Measurements from ENCODE around the gene CNIH2. TPM values are rescaled to one million over a fixed set of nuclear protein-coding genes. Genes with fewer than 3 reads are reported as not detected.
A peak's percentile ranks its signal among the peaks of the same experiment; 100 is the strongest.

CNIH2 gene
- total RNA-seq (1 to 10 TPM in 1 of 4 donors, not detected in 3; 1.7 TPM), polyA plus RNA-seq (under 1 TPM in 1 of 3 donors, not detected in 2; 0.63 TPM)

DNA sequence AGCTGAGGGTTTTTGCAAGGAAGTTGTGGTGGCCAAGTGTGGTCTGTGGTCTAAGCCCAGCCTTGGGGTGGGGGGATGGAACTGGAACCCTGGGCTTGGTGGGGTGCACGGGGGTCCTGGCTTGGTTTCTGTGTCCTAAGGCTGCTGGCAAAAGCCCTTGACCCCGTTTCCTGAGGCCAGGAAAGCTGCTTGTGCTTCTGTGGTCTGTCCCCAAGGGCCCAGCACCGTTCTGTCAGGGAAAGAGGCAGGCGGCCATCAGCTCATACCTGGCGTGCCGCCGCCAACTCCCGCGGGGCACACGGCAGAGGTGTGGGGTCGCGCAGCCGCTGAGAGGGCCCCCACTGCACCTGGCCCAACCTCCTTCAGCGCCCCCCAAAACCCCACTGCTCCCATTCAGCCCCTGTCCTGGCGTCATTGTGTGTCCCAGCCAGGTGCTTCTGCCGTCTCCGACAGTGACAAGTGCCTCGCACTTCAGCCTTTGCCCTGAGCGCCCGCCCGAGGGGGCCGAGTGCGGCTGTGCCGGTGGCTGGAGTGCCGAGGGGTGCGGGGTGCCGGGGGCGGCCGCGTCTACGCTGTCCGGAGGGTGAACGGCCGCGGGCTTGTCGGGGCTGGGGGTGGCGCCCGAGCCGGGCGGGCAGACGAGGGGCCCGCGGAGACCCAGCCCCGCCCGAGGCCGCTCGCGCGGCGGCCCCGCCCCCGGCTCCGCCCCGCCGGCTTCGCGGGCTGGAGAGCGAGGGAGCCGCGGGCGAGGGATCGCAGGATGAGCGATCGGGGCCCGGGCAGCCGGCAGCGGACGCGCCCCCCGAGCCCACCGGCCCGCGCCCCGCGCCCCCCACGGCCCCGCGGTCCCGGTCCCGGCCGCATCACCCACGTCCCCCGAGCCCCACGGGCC lies at the start of gene CNIH2:
Gene CNIH2, plus strand, starts transcription at position 705 of the 892 bp plus-strand sequence. CDS start 282 bp downstream, outside the sequence.
- no peak for DNase-seq
- Histone ChIP-seq H3K27ac (peak within 1 kb of the TSS; percentile 57 to 65 (median 64)), H3K4me3 (peak within 1 kb of the TSS in 3 of 4 donors; percentile 39 to 45 (median 40)), H3K36me3 (peaks cover 11 to 41% (median 30%) of the 10 kb centered on the region in 4 donors), H3K4me1 (peaks cover 0 to 25% (median 22%) of the 10 kb centered on the region in 4 donors), H3K9me3 (no peaks in the 10 kb centered on the region), H3K27me3 (no peaks in the 10 kb centered on the region)
- TF ChIP-seq POLR2AphosphoS5 (IDR thresholded peaks at IDR 0.05) (peak in 2 of 4 donors; percentile 10 to 14), EP300 (IDR thresholded peaks at IDR 0.05) (no peak), POLR2A (IDR thresholded peaks at IDR 0.05) (no peak)
- intact Hi-C loops (cut with DNase I) = no loop called here
- WGBS, 2 donors = 4 to 5% methylated on average over 84 of the region's 84 CpGs

DNA sequence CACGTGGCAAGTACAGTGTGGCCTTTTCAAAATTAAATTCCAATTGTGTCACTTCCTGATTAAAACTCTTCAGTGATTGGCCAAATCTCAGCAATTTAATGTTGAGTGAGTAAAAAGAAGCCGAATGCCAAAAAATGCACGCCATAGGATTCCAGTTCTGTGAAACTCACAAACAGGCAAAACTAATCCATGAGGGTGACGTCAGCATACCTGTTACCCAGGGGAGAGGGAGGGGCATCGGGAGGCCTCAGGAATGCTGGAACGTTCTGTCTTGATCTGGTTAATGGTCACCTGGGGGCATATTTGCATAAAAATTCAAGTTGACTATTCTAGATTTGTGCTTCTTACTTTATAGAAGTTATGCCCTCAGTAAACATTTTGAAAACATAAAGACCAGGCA lies 49.5 kb upstream of the CNIH2 start:
- Histone ChIP-seq H3K27me3 (no peaks in the 10 kb centered on the region), H3K36me3 (peaks cover 6 to 63% (median 33%) of the 10 kb centered on the region in 4 donors), H3K4me3 (no peak overlapping the region), H3K9me3 (no peaks in the 10 kb centered on the region), H3K27ac (no peak overlapping the region), H3K4me1 (no peaks in the 10 kb centered on the region)
- DNase-seq = no peak
- TF ChIP-seq POLR2A (IDR thresholded peaks at IDR 0.05) (no peak), POLR2AphosphoS5 (IDR thresholded peaks at IDR 0.05) (no peak), EP300 (IDR thresholded peaks at IDR 0.05) (no peak)
- TF ChIP-seq, protein P1, sequence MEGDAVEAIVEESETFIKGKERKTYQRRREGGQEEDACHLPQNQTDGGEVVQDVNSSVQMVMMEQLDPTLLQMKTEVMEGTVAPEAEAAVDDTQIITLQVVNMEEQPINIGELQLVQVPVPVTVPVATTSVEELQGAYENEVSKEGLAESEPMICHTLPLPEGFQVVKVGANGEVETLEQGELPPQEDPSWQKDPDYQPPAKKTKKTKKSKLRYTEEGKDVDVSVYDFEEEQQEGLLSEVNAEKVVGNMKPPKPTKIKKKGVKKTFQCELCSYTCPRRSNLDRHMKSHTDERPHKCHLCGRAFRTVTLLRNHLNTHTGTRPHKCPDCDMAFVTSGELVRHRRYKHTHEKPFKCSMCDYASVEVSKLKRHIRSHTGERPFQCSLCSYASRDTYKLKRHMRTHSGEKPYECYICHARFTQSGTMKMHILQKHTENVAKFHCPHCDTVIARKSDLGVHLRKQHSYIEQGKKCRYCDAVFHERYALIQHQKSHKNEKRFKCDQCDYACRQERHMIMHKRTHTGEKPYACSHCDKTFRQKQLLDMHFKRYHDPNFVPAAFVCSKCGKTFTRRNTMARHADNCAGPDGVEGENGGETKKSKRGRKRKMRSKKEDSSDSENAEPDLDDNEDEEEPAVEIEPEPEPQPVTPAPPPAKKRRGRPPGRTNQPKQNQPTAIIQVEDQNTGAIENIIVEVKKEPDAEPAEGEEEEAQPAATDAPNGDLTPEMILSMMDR (IDR thresholded peaks at IDR 0.05) = no peak
- 91 to 92% methylated on average over 6 of the region's 6 CpGs for WGBS, 2 donors
- intact Hi-C loops (cut with DNase I) = no loop called here

GRCh38 chr11:66230156-66230555 lies 47.8 kb upstream of the CNIH2 start:
- 86 to 91% methylated on average over 6 of the region's 6 CpGs for WGBS, 2 donors
- Histone ChIP-seq H3K27ac (no peak overlapping the region), H3K36me3 (peaks cover 16 to 66% (median 40%) of the 10 kb centered on the region in 4 donors), H3K4me1 (no peaks in the 10 kb centered on the region), H3K4me3 (no peak overlapping the region), H3K27me3 (no peaks in the 10 kb centered on the region), H3K9me3 (no peaks in the 10 kb centered on the region)
- TF ChIP-seq POLR2A (IDR thresholded peaks at IDR 0.05) = no peak
- no peak for TF ChIP-seq EP300 (IDR thresholded peaks at IDR 0.05)
- no peak for TF ChIP-seq POLR2AphosphoS5 (IDR thresholded peaks at IDR 0.05)
- TF ChIP-seq, protein P1 (IDR thresholded peaks at IDR 0.05) = no peak
- intact Hi-C loops (cut with DNase I) = no loop called here
- DNase-seq = no peak

- 95 to 97% methylated on average over 14 of the region's 14 CpGs for WGBS, 2 donors
- intact Hi-C loops (cut with DNase I) = no loop called here
- H3K4me3 ChIP-seq = no peak overlapping the region
- no peaks in the 10 kb centered on the region for H3K27me3 ChIP-seq
- H3K9me3 ChIP-seq = no peaks in the 10 kb centered on the region
- H3K4me1 ChIP-seq = no peaks in the 10 kb centered on the region
- H3K36me3 ChIP-seq = peaks cover 16 to 74% (median 47%) of the 10 kb centered on the region in 4 donors
- H3K27ac ChIP-seq = no peak overlapping the region
- DNase-seq = no peak
- TF ChIP-seq POLR2A (IDR thresholded peaks at IDR 0.05) (no peak), POLR2AphosphoS5 (IDR thresholded peaks at IDR 0.05) (no peak), EP300 (IDR thresholded peaks at IDR 0.05) (no peak)
- TF ChIP-seq, protein P1 (IDR thresholded peaks at IDR 0.05) = no peak
Observed at GRCh38 chr11:66230978-66231377, 47.0 kb upstream of the CNIH2 start.

DNA sequence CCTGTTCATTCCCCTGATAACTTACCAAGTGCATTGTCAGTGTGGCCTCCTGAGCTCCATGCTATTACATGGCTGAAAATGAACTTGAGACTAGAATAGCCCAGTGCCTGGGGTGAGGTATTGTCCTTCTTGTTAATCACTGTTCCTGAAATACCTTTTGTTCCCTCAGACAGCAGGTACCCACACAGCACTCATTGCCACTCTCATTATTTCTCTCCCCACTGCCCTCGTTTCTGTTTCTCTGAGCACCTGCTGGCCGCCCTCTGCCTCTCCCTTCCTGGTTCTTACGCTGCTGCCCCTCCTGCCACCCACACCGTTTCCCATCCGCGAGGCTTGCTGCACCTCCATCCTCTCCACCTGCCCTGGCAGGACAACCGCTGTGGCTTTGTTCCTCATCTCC lies 46.4 kb upstream of the CNIH2 start:
- H3K27me3 ChIP-seq = no peaks in the 10 kb centered on the region
- peaks cover 16 to 80% (median 50%) of the 10 kb centered on the region in 4 donors for H3K36me3 ChIP-seq
- H3K4me3 ChIP-seq = no peak overlapping the region
- TF ChIP-seq EP300 (IDR thresholded peaks at IDR 0.05) = no peak
- TF ChIP-seq POLR2AphosphoS5 (IDR thresholded peaks at IDR 0.05) = no peak
- TF ChIP-seq POLR2A (IDR thresholded peaks at IDR 0.05) = no peak
- TF ChIP-seq, protein P1 (IDR thresholded peaks at IDR 0.05) = no peak
- no peaks in the 10 kb centered on the region for H3K9me3 ChIP-seq
- intact Hi-C loops (cut with DNase I) = no loop called here
- WGBS, 2 donors = 87 to 89% methylated on average over 7 of the region's 7 CpGs
- no peak overlapping the region for H3K27ac ChIP-seq
- no peaks in the 10 kb centered on the region for H3K4me1 ChIP-seq
- DNase-seq = no peak
